HG02884 (cell line): Measurements from ENCODE around the gene EIF4G3.
"Not testable (repeated sequence)": the region's sequence is repeated elsewhere in the genome, so short reads cannot be mapped to it uniquely, and the experiment has no call there.

Experiments
- ATAC-seq: cut with Tn5 transposase; IDR thresholded peaks from one replicate; pipeline ENCODE4 v1.9.1; 2021; ENCODE audit warnings: mild to moderate bottlenecking, moderate library complexity; ENCODE audit not compliant: unreplicated experiment

The EIF4G3 gene

GRCh38 chr1:21115098-21115760, 61.5 kb downstream of the EIF4G3 start:
- no peak for ATAC-seq

- ATAC-seq: no peak
These were observed 62.3 kb downstream of the EIF4G3 start for GRCh38 chr1:21114431-21114830.

- no peak for ATAC-seq
These were observed 66.5 kb downstream of the EIF4G3 start for GRCh38 chr1:21110163-21110562.

GRCh38 chr1:21106709-21107108, 70.0 kb downstream of the EIF4G3 start:
- no peak for ATAC-seq

- ATAC-seq: no peak
These were observed 70.5 kb downstream of the EIF4G3 start for GRCh38 chr1:21106238-21106637.

GRCh38 chr1:21105807-21106206, 70.9 kb downstream of the EIF4G3 start:
- ATAC-seq: no peak

GRCh38 chr1:21104683-21105082, 72.0 kb downstream of the EIF4G3 start:
- ATAC-seq: no peak

- no peak for ATAC-seq
These were observed 76.2 kb downstream of the EIF4G3 start for GRCh38 chr1:21100481-21100921.

- no peak for ATAC-seq
These were observed 76.9 kb downstream of the EIF4G3 start for GRCh38 chr1:21099869-21100131.

GRCh38 chr1:21099034-21099868, 77.4 kb downstream of the EIF4G3 start:
- no peak for ATAC-seq

- no peak for ATAC-seq
These were observed 78.3 kb downstream of the EIF4G3 start for GRCh38 chr1:21098186-21098915.

GRCh38 chr1:21097729-21098128, 79.0 kb downstream of the EIF4G3 start:
- no peak for ATAC-seq

- no peak for ATAC-seq
These were observed 80.7 kb downstream of the EIF4G3 start for GRCh38 chr1:21095976-21096375.

GRCh38 chr1:21094282-21094681, 82.4 kb downstream of the EIF4G3 start:
- not testable (repeated sequence) for ATAC-seq

GRCh38 chr1:21093271-21093958, 83.3 kb downstream of the EIF4G3 start:
- not testable (repeated sequence) for ATAC-seq

GRCh38 chr1:21092545-21092944, 84.2 kb downstream of the EIF4G3 start:
- not testable (repeated sequence) for ATAC-seq

GRCh38 chr1:21091053-21091690, 85.5 kb downstream of the EIF4G3 start:
- not testable (repeated sequence) for ATAC-seq

GRCh38 chr1:21090463-21090862, 86.2 kb downstream of the EIF4G3 start:
- ATAC-seq: no peak

- no peak for ATAC-seq
These were observed 87.0 kb downstream of the EIF4G3 start for GRCh38 chr1:21089731-21090130.

GRCh38 chr1:21089299-21089698, 87.4 kb downstream of the EIF4G3 start:
- no peak for ATAC-seq
